HG02798 (cell line): ENCODE data around the gene ADCY9.
"Not testable (repeated sequence)": the region's sequence is repeated elsewhere in the genome, so short reads cannot be mapped to it uniquely, and the experiment has no call there.

ENCODE experiments used
- ATAC-seq: cut with Tn5 transposase; IDR thresholded peaks from one replicate; pipeline ENCODE4 v1.9.1; 2021; ENCODE audit warnings: mild to moderate bottlenecking; ENCODE audit not compliant: unreplicated experiment, poor library complexity

Gene ADCY9

DNA sequence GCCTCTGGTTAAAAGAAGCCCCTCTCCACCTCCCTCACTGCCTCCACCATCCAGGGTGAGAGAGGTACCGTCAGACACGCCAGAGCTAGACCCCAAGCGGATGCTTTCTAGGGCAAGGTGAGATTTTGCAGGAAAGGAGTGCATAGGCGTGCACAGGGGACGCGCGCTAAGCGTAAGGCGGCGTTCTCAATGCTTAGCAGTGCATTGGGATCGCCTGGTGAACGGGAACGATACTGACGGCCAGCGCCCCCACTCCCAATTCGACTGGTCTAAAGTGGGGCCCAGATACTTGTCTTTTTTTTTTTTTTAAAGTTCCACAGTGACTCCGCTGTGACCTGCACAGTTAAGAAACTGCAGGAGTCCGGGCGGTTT is 177.8 kb downstream of the ADCY9 start:
- no peak for ATAC-seq

DNA sequence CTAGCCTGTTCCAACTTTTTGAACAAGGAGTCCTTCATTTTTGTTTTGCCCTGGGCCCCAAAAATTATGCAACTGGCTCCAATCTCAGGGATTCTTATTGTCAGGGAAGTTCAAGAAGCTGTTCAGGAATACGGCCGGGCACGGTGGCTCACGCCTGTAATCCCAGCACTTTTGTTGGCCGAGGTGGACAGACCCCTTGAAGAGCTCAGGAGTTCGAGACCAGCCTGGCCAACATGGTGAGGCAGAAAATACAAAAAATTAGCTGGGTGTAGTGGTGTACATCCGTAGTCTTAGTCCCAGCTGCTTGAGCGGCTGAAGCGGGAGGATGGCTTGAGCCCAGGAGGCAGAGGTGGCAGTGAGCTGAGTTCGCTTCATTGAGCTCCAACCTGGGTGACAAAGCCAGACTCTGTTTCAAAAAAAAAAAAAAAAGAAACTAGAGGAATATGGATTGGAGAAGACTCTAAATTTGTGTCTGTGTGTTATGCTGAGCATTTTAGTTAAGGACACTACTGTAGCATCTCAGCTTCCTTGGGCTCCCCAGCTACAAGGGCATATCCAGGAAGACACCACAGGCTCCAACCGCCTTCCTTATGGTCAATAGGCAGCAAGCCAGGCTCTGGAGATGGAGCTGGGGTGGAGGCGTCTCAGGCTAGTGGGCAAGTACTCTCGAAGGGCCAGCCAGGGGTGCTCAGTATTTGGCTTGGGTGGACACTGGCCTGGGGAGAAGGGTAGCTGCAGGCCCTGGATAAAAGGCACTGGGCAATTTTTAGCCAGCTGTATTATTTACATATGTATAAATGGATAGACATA is 179.0 kb downstream of the ADCY9 start:
- ATAC-seq, result no peak

DNA sequence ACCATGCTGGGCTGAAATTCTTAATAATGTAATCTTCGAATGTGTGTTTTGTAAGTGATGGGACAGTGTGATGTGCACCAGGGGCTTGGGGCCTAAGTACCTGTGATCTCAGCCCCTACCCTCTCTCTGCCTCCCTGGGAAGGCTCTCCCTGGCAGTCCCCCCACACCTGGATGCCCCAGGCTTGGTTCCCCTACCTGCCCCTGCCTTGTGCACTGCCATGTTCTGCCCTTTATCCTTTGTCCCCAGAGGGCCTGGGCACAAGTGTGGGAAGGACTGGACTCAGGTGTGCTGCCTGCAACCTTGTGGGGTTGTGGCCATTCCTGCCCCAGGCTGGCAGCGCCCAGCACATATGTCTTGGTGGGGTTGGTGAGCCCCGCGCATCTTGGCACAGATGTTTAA is 180.3 kb downstream of the ADCY9 start:
- no peak for ATAC-seq

DNA sequence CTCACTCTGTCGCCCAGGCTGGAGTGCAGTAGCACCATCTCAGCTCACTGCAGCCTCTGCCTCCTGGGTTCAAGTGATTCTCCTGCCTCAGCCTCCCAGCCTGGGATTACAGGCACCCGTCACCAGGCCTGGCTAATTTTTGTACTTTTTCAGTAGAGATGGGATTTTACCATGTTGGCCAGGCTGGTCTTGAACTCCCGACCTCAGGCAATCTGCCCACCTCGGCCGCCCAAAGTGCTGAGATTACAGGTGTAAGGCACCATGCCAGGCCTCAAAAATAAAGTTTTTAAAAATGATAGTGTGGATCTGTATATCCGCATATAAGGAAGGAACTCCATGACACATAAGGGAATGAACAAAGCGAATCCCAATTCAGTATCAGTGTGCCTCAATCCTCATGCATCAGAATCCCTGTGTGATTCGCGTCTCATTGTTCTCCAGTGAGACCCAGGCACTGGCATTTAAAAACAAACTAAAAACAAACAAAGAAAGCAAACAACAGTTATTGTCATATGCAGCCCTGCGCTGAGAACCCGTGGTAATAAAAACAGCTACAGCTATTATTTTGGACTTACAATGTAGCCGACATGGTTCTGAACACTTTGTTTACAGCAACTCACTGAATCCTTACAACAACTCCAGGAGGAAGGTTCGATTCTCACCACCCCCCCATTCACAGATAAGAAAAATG is 181.6 kb downstream of the ADCY9 start:
- ATAC-seq, result no peak

DNA sequence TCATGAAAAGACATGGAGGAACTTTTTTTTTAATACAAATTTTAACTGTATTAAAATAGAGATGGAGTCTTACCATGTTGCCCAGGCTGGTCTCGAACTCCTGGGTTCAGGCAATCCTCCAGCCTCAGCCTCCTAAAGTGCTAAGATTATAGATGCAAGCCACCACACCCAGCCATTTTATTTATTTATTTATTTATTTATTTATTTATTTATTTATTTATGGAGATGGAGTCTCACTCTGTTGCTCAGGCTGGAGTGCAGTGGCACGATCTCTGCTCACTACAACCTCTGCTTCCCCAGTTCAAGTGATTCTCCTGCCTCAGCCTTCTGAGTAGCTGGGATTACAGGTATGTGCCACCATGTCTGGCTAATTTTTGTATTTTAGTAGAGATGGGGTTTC is 189.1 kb downstream of the ADCY9 start:
- not testable (repeated sequence) for ATAC-seq

DNA sequence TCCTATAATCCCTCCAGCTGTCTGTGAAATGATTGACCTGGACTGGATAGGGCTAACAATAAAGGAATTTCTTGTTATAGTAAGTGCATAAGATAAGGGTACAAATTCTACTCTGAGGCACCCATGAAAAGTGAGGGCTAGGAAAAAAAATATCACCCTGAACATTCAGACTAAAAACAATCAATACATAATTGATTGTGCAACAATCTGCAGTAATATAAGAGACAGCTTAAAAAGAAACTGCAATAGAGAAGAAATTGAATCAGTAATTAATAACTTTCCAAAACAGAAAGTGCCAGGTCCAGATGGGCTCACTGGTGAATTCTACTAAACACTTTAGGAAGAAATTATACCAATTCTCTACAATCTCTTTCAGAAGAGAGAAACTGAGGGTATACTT is 191.5 kb downstream of the ADCY9 start:
- ATAC-seq, result no peak

DNA sequence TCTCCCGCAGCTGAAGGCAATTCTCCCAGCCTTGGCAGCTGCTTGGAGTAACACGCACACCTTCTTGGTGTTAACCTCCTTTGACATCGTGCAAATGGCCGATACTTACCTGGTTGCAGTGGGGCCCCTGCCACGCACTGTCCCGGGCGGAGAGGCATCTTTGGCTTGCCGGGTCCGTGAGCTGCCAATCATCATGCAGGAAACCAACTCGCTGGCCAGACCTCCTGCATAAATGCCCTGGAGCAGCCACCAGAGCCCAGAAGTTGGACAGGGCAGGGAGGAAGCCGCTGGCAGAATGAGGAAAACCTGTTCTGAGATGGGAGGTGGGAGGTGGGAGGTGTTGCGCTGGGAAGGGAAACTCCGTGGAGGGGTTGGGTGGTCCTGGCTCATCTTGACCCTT is 194.0 kb downstream of the ADCY9 start:
- ATAC-seq, result no peak

DNA sequence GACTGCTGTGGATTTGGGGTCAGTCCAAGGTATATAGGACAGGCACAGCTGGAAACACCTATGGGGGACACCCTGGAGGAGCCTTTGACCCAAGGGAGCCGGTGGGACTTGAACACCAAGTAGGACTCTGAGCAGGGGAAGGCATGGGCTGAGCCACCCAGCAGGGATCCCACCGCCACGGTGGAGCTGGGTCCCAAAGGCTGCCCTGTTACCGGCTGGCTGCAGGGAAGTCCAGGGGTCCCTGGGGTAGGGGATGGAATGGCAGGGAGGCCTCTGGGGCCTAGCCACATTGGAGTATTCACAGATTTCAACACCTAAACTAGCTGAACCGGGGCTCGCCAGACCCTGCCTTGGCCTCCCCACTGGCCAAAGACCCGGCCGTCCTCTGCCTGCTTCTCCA is 196.0 kb downstream of the ADCY9 start:
- no peak for ATAC-seq

DNA sequence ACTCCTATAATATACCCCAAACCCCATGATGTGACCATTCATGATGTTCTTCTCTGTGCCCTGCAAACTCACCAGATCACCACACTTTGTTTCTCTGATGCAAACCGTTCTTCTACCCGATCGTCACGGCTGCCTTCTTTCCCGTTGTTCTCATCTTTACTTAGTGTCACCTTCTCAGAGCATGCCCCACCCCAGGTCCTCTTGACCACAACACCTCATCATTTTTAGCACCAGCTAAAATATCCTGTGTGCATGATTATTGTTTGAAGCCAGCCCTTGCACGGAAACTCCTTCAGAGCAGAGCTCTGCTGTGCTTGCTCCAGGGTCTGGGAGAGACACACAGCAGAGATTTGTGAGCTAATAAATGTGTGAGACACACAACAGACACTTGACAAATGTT is 196.8 kb downstream of the ADCY9 start:
- no peak for ATAC-seq

DNA sequence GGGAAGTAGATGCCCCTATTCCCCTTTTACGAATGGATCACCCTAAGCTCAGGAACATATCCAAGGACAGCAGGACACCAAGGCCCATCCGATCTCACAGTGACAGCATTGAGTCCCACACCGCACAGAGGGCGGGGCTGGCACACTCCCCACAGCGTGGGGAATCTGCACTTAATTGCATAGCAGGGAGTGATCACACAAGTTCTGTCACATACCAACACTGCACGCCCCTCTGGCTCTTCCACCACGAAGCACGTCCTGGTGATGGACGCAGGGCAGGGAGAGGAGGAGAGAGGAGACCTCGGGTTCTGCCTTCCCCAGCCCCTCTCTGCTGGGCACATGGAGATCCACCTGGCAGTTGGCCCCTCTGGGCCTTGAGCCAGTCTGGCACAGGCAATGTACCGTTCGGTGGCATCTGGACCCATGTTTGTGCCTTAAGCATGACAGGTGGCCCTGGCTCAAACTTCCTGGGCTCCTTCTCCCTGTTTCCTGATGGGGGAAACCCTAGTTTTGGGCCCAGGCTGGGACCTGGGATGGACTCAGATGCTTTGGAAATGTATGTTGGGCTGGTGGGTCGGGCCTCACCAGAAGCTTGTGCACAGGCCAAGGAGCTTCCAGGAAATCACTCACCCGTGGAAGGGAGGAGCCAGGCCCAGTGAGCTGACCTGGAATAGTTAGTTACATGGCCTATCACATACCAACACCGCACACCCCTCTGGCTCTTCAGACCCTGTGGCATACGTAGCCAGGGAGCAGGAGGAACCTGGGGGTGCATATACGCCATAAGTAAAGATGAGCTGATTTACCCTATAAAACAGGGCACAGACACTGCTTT is 200.6 kb downstream of the ADCY9 start:
- ATAC-seq, result no peak

DNA sequence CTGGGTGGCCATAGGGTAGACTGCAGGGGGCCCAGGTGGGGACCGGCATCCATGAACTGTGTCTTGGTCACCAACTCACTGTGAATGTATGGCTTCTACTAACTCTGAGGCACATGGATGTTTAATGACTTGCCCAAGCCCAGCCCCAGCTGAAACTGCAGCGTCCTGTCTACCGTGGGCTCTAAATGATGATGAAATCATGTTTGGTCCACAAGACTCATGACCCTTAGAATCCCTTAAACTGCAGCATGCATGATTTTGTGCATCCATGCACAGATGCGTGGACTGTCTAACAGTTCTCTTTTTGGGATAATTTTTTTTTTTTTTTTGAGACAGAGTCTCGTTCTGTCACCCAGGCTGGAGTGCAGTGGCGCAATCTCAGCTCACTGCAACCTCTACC is 203.3 kb downstream of the ADCY9 start:
- no peak for ATAC-seq
